ENCODE data around the gene RAPGEF4. TPM values are rescaled to one million over a fixed set of nuclear protein-coding genes. Genes with fewer than 3 reads are reported as not detected.

RAPGEF4 gene
- not detected in 2 replicates for total RNA-seq (2014; rRNA removed; shearing (Covaris generic))

DNA sequence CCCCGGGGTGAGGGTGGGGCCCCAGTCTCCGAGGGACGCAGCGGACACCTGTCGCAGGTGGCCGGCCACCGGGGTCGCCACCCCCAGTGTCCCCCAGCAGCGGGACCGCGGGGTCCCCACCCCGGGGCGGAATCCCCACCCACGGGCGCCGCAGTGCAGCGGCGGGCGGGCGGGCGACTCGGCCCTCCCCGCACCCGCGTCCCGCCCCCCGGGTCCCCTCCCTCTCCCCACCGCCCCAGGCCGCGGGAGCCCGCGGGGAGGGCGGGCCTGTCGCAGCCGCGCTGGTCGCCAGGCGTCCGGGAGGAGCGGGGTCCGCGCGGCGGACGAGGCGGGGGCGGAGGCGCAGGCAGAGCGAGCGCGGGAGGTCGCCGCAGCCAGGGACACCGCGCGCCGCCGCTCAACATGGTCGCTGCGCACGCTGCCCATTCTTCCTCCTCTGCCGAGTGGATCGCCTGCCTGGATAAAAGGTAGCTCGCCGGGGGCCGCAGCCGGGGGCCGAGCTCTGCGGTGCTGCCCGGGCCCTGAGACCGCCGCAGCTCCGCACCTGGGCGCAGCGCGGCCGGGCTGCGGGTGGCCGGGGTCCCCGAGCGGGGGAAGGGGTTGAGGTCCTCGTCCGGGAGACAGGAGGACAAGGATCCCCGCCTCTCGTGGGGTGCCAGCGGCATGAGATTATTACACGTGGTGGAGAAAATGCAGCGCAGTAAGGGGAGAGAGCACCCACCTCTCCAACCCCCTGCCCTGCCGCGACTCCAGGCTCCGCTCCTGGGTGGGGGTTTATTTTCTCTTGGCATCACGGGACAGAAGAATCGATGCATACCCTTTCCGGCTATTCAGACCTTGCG, at the start of gene RAPGEF4:
Gene RAPGEF4, plus strand, starts transcription at position 264 of the 842 bp plus-strand sequence. Its CDS starts 139 bp downstream, at position 403.
- DNase-seq (ENCODE audit: low spot score) = no peak

GRCh38 chr2:172693037-172693436, 42.6 kb upstream of the RAPGEF4 start:
- DNase-seq (ENCODE audit: low spot score) = peak; percentile 86

GRCh38 chr2:172693529-172694455, 41.9 kb upstream of the RAPGEF4 start:
- no peak for DNase-seq (ENCODE audit: low spot score)

GRCh38 chr2:172697296-172697695, 38.3 kb upstream of the RAPGEF4 start:
- no peak for DNase-seq (ENCODE audit: low spot score)

GRCh38 chr2:172698041-172698863, 37.4 kb upstream of the RAPGEF4 start:
- DNase-seq (ENCODE audit: low spot score) = peak; percentile 53

GRCh38 chr2:172701250-172701649, 34.4 kb upstream of the RAPGEF4 start:
- DNase-seq (ENCODE audit: low spot score) = no peak

GRCh38 chr2:172702451-172702850, 33.2 kb upstream of the RAPGEF4 start:
- DNase-seq (ENCODE audit: low spot score) = no peak

DNA sequence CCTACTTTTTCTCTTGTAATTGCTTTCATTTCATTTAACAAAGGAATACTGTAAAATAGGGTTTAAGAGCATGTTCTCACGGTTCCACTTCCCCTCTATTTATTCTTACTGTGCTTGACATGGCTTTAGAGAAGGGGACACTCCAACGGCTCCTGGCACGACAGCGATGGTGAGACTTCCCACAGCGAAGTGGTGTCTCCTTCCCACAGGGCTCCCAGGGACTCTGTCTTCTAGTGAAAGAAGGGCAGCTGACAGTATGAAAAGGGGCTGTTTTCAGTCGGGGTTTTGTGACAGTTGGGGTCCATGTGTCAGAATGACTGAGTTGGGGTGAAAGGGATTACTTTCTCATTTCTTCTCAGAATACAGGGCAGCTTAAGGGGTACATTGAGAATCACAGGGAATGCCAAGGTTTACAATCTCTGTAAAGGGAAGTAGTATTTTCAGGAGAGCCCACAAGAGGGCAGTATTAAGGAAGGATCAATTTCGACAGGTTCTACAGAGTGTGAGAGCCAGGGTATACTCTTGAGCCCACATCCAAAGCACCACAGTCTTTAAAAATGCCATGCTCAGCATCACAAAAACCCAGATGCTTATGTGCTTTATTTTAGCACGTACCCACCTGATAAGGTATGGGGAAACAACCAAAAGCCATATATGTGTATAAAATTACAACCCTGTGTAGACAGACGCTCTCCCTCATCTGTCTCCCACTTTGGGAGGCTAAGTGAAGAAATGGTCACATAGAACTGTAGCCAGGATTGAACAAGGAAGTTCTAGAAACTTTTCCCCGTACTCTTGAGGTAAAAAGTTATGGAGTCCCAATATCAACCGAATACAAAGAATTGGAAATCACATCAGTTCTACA, 31.3 kb upstream of the RAPGEF4 start:
- DNase-seq (ENCODE audit: low spot score) = peak; percentile 68

- DNase-seq (ENCODE audit: low spot score) = no peak
Measured at GRCh38 chr2:172705352-172705751, 30.3 kb upstream of the RAPGEF4 start.

DNA sequence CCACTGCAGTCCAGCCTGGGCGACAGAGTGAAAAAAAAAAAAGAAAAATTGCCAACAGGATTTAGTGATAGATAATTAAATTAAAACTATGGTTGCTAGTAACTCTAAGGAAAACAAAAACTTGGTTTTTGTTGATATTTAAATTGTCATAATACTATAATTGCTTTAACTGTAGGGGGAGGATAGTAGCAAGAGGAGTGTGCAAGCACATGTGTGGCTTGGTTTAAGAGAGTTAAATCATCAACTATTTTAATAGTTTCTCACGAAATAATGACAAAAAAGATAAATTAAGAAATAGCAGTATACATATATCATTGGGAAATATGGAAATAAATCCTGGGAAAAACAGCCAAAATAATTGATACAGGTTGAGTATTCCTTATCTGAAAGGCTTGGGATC, 27.4 kb upstream of the RAPGEF4 start:
- DNase-seq (ENCODE audit: low spot score) = no peak

DNA sequence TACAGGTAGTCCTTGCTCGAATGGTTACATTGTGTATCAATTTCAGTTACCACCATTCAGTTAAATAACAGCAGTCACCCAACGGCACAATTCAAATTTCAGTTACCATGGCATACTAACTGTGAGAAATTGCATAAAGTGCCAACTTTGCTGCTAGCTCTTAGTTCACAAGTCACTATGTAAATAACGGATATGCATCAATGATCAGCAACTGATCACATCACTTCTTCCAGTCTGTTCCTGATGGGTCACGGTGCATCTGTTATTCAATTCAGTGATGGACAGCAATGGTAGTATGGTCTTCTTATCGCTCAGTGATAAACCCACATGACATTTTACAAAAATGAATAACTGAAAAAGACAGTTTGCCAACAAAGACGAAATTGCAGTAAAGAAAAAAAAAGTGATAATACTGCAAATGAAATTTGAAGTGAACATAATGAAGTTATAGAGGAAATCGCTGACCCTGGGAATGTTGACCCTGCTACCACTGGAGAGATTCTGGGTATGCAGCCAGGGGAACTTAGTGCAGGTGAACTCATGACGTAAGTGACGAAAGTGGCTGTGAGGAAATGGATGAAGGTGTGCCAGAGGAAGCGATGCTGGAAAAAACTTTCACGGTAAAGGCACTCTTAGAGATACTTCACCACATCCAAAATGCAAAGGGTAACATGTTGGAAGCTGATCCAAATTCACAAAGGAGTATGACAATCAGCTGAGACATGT, 25.9 kb upstream of the RAPGEF4 start:
- DNase-seq (ENCODE audit: low spot score) = no peak

GRCh38 chr2:172710584-172711047, 25.0 kb upstream of the RAPGEF4 start:
- DNase-seq (ENCODE audit: low spot score) = peak; percentile 78

- no peak for DNase-seq (ENCODE audit: low spot score)
Measured at GRCh38 chr2:172711110-172711509, 24.5 kb upstream of the RAPGEF4 start.

DNA sequence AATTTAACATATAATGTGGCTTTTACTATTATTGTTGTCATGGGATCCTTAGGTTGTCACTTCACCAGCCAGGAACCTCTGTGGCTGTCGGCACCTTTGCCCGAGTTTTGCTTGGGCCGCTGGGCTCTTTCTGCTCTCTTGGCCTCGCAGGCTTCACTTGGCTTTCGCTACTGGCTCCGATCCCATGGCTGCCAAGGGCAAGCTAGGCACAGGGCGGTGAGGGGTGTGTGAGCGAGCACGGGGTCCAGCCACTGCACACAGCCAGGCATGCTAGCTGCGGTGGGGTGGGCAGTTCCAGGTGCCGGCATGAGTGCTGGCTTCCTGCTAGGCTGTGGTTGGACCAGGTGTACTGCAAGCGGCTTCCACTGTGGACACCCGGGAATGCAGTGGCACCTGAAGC, 23.4 kb upstream of the RAPGEF4 start:
- no peak for DNase-seq (ENCODE audit: low spot score)

DNA sequence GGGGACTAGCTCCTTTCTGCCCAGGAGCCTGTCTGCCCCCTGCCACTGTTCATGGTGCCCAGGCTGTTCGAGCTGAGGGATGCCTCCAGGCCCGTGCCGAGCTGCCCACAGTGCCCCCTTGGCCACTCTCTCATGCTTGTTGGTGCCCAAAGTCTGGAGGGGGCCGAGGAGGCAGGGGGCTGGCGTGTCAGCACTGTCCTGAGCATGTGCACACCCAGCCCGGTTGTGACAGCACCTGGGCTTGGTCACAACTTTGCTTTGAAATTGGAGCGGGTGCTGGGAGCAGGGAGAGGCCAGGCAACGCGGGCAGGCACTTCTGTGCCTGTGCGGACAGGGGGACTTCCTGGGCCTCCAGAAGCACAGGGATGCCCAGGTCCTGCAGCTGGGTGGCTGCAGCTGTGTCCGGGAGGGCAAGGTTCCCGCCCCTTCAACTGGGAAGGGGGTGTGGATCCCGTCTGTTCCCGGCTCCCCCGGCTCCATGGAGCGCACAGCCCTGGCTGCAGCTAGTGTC, 22.2 kb upstream of the RAPGEF4 start:
- DNase-seq (ENCODE audit: low spot score) = no peak

GRCh38 chr2:172722481-172722880, 13.2 kb upstream of the RAPGEF4 start:
- no peak for DNase-seq (ENCODE audit: low spot score)

GRCh38 chr2:172723286-172723685, 12.4 kb upstream of the RAPGEF4 start:
- DNase-seq (ENCODE audit: low spot score) = no peak

DNA sequence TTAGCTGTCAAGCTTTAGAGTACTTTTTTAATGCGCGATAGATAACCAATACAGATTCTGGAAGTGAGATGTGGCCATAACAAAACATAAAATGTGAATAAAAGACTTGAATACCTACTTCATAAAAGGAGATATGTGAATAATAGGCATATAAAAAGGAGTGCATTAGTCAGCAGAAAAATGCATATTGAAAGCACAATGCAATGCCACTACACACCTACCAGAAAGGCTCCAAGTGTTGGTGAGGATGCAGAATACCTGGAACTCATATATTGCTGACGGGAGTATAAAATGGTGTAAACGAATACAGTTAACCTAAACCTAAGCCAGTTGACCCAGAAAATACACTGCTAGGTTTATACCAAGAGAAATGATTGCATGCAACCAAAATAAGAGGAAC, 10.9 kb upstream of the RAPGEF4 start:
- no peak for DNase-seq (ENCODE audit: low spot score)

GRCh38 chr2:172725284-172725683, 10.4 kb upstream of the RAPGEF4 start:
- DNase-seq (ENCODE audit: low spot score) = no peak
